Pancreas (tissue), 10 donors: ENCODE data around the gene GLYR1. TPM values are rescaled to one million over a fixed set of nuclear protein-coding genes. Genes with fewer than 3 reads are reported as not detected.
"Not testable (repeated sequence)": the region's sequence is repeated elsewhere in the genome, so short reads cannot be mapped to it uniquely, and the experiment has no call there.

Experiments
- ATAC-seq, 4 donors: fragments of 200-7000 bp; cut with Tn5 transposase; one replicate each; pipeline versions ENCODE4 v1.8.0 to v1.9.1; 2020; ENCODE audit warnings: mild to moderate bottlenecking in 4 of 4, moderate library complexity in 4 of 4
- DNase-seq, 6 donors: peaks; one replicate each; pipeline ENCODE4 v3.0.0-alpha.2; 2020
- FAIRE-seq: peaks from 2 replicates; lab custom pipeline; 2012; peaks lifted over from hg19 to GRCh38; lab: Jason Lieb, UNC
- H3K27ac ChIP-seq, 4 donors: fragments of 200-600 bp; sonication (generic); 1 replicate in 3 of 4; 2 replicates in 1 of 4; pipeline versions ENCODE4 v1.5.0 to v1.8.0; 2020
- H3K27me3 ChIP-seq, 4 donors: fragments of 200-600 bp; one replicate each; pipeline ENCODE4 v1.8.0; 2021
- H3K36me3 ChIP-seq, 3 donors: fragments of 200-600 bp; sonication (generic) in 1 of 3; one replicate each; pipeline versions ENCODE4 v1.5.0 to v1.8.0; 2020 to 2021
- H3K4me1 ChIP-seq, 3 donors: fragments of 200-600 bp; one replicate each; pipeline ENCODE4 v1.8.0; 2021
- H3K4me3 ChIP-seq, 4 donors: fragments of 200-600 bp; sonication (generic) in 2 of 4; one replicate each; pipeline versions ENCODE4 v1.5.0 to v1.8.0; 2020 to 2021
- H3K9me3 ChIP-seq, 4 donors: fragments of 200-600 bp; one replicate each; pipeline ENCODE4 v1.8.0; 2021
- CTCF ChIP-seq, 4 donors: fragments of 200-600 bp; sonication (generic) in 3 of 4; IDR thresholded peaks; one replicate each; pipeline versions ENCODE4 v1.5.0 to v1.8.0; 2021; ENCODE audit warnings: antibody characterized with exemption in 4 of 4
- whole genome bisulfite sequencing, 2 donors: extraction: QIAGEN DNeasy Blood & Tissue Kit; methylation state at CpG; one replicate each; pipeline ENCODE4 v1.1.7; 2013; 5-methylcytosine and 5-hydroxymethylcytosine counted together
- intact Hi-C, 3 donors: fragments of 100-400 bp; cut with DNase I; formaldehyde crosslinking; loops; one replicate each; pipeline versions ENCODE4 v1.11.1 to v1.14.2; 2022
- polyA plus RNA-seq, 2 donors: library from polyadenylated mRNA; stranded (reverse); fragments of 200-250 nt; gene quantifications; one replicate each; pipeline ENCODE4 v1.2.3, GENCODE V29; 2013
- total RNA-seq, 6 donors: library from RNA; stranded (reverse); fragmentation: NEBNext Ultra II Directional in 4 of 6; extraction: Animal tissue kit (Norgen Biotek cat#: 25700) in 4 of 6; gene quantifications; one replicate each; pipeline versions ENCODE4 v1.2.1 to v1.2.4, GENCODE V29; 2021 to 2023
- donor health status: healthy with polysubstance abuse.
- donor health status: DM: no; HTN: no; CAD: no; lungs with moderate emphysema.
- donor health status: DM: no; HTN: no; CAD: no.
- donor health status: control.
- donor health status: control.
- donor health status: Bipolar disorder and iron deficiency.
- donor health status: DM: yes; HTN: yes; CAD: no.
- donor health status: DM: no; HTN: no; CAD: no.
- donor health status: DM: no; HTN: no; CAD: no.
- donor health status: DM: yes; HTN: yes; CAD: no.

GLYR1 gene
- total and polyA plus RNA-seq, 8 donors: 27.2 to 58.6 (median 39.5) TPM

GRCh38 chr16:4788489-4788889 lies 58.6 kb downstream of the GLYR1 start:
- no peak for TF ChIP-seq CTCF (IDR thresholded peaks at IDR 0.05)
- H3K27me3 ChIP-seq: no peaks in the 10 kb centered on the region
- no peaks in the 10 kb centered on the region for H3K9me3 ChIP-seq
- intact Hi-C loops: no loop called here
- no peak overlapping the region for H3K4me3 ChIP-seq
- peak; percentile 61 to 85 (median 80) for ATAC-seq
- no peak overlapping the region for H3K27ac ChIP-seq
- 16% methylated on average over 9 of the region's 9 CpGs for WGBS, 2 donors
- no peaks in the 10 kb centered on the region for H3K36me3 ChIP-seq
- DNase-seq: peak in 1 of 6 donors; percentile 28
- peaks cover 3 to 8% (median 5%) of the 10 kb centered on the region in 3 donors for H3K4me1 ChIP-seq
- no peak for FAIRE-seq

GRCh38 chr16:4787627-4788482 lies 59.2 kb downstream of the GLYR1 start, which contains the start of gene SEPTIN12:
SEPTIN12 (minus strand) TSS chr16:4788345; CDS start chr16:4787645, 700 bp downstream.
- Histone ChIP-seq H3K4me3 (no peak within 1 kb of the TSS), H3K9me3 (no peaks in the 10 kb centered on the region), H3K4me1 (peaks cover 3 to 8% (median 5%) of the 10 kb centered on the region in 3 donors), H3K36me3 (no peaks in the 10 kb centered on the region), H3K27ac (no peak within 1 kb of the TSS), H3K27me3 (no peaks in the 10 kb centered on the region)
- ATAC-seq (peak in 3 of 4 donors; percentile 29 to 40 (median 35)), DNase-seq (peak in 1 of 6 donors; percentile 69), FAIRE-seq (no peak)
- no peak for TF ChIP-seq CTCF (IDR thresholded peaks at IDR 0.05)
- 62 to 67% methylated on average over 14 of the region's 14 CpGs for WGBS, 2 donors
- intact Hi-C loops: no loop called here

DNA sequence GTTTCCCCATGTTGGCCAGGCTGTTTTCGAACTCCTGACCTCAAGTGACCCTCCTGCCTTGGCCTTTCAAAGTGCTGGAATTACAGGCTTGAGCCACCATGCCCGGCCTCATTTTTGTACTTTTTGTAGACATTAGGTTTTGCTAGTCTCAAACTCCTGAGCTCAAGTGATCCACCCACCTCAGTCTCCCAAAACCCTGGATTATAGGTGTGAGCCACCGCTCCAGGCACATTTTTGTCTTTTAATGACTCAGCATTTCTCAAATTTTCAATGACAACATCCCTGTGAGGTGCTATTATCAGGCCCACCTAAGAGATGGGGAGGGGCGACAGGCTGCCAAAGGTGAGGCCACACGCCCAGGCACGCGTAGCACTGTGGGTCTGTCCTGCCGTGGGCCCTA lies 60.0 kb downstream of the GLYR1 start:
- 90 to 98% methylated on average over 8 of the region's 8 CpGs for WGBS, 2 donors
- H3K4me3 ChIP-seq: no peak overlapping the region
- no peaks in the 10 kb centered on the region for H3K27me3 ChIP-seq
- DNase-seq: no peak
- H3K4me1 ChIP-seq: peaks cover 3 to 8% (median 5%) of the 10 kb centered on the region in 3 donors
- no peaks in the 10 kb centered on the region for H3K9me3 ChIP-seq
- no peak overlapping the region for H3K27ac ChIP-seq
- H3K36me3 ChIP-seq: no peaks in the 10 kb centered on the region
- intact Hi-C loops: no loop called here
- FAIRE-seq: no peak
- no peak for ATAC-seq
- TF ChIP-seq CTCF (IDR thresholded peaks at IDR 0.05): no peak

GRCh38 chr16:4785758-4786433 lies 61.2 kb downstream of the GLYR1 start:
- Histone ChIP-seq H3K4me1 (peaks cover 3 to 8% (median 5%) of the 10 kb centered on the region in 3 donors), H3K27ac (no peak overlapping the region), H3K9me3 (no peaks in the 10 kb centered on the region), H3K36me3 (no peaks in the 10 kb centered on the region), H3K27me3 (no peaks in the 10 kb centered on the region), H3K4me3 (no peak overlapping the region)
- no peak for ATAC-seq
- no peak for DNase-seq
- no peak for TF ChIP-seq CTCF (IDR thresholded peaks at IDR 0.05)
- 89% methylated on average over 23 of the region's 23 CpGs for WGBS, 2 donors
- no peak for FAIRE-seq
- intact Hi-C loops: no loop called here

DNA sequence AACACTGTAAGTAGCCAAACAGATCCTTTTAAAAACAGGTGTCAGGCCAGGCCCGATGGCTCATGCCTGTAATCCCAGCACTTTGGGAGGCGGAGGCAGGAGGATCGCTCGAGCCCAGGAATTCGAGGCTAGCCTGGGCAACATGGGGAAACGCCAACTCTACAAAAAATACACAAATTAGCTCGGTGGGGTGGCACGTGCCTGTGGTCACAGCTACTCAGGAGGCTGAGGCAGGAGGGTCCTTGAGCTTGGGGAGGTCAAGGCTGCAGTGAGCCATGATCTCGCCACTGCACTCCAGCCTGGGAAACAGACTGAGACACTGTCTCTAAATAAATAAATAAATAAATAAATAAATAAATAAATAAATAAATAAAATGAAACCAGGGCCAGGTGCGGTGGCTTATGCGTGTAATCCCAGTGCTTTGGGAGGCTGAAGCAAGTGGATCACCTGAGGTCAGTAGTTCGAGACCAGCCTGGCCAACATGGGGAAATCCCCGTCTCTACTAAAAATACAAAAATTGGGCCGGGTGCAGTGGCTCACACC lies 62.6 kb downstream of the GLYR1 start:
- 85 to 89% methylated on average over 14 of the region's 14 CpGs for WGBS, 2 donors
- FAIRE-seq, H3K36me3 ChIP-seq, H3K27me3 ChIP-seq, ATAC-seq, H3K4me3 ChIP-seq, H3K9me3 ChIP-seq, DNase-seq, H3K27ac ChIP-seq, H3K4me1 ChIP-seq, intact Hi-C loops: not testable (repeated sequence)
